A673 (cell line): ENCODE data around the gene DMRTC2.

Experiments
- EZH2 ChIP-seq: fragments of 200-600 bp; sonication (generic); IDR thresholded peaks from 2 replicates; pipeline ENCODE4 v1.6.1; 2017; ENCODE audit warnings: borderline replicate concordance, low read depth, mild to moderate bottlenecking, mixed read lengths, antibody characterized with exemption, low read length; ENCODE audit not compliant: poor library complexity, severe bottlenecking
- TF ChIP-seq, protein P1 (sequence below): fragments of 300-800, 200-600 bp; sonication (generic); conservative IDR thresholded peaks from 2 replicates; pipeline ENCODE4 v1.5.1; 2017; ENCODE audit warnings: low read depth, mild to moderate bottlenecking, antibody characterized with exemption, low read length, moderate library complexity, mixed read lengths

DNA sequence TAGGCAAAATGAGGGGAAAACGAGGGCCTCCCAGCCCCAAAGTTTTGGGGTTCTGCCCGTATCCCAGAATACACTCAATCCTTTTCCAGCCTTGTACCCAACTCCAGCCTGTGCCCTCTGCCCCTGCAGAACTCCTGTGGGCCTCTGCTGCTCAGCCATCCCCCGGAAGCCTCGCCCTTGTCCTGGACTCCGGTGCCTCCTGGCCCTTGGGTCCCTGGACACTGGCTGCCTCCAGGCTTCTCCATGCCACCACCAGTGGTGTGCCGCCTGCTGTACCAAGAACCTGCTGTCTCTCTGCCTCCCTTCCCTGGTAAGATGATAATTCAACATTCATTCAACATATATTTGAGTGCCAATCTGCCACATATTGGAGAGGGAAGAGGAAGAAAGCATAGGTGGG, 3.8 kb downstream of the DMRTC2 start:
- TF ChIP-seq, protein P1, sequence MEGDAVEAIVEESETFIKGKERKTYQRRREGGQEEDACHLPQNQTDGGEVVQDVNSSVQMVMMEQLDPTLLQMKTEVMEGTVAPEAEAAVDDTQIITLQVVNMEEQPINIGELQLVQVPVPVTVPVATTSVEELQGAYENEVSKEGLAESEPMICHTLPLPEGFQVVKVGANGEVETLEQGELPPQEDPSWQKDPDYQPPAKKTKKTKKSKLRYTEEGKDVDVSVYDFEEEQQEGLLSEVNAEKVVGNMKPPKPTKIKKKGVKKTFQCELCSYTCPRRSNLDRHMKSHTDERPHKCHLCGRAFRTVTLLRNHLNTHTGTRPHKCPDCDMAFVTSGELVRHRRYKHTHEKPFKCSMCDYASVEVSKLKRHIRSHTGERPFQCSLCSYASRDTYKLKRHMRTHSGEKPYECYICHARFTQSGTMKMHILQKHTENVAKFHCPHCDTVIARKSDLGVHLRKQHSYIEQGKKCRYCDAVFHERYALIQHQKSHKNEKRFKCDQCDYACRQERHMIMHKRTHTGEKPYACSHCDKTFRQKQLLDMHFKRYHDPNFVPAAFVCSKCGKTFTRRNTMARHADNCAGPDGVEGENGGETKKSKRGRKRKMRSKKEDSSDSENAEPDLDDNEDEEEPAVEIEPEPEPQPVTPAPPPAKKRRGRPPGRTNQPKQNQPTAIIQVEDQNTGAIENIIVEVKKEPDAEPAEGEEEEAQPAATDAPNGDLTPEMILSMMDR: no peak
- TF ChIP-seq EZH2: no peak
